K562 (cell line): ENCODE results near the gene SHANK1. TPM values are rescaled to one million over a fixed set of nuclear protein-coding genes. Genes with fewer than 3 reads are reported as not detected.

Experiments used
- ARHGAP35 ChIP-seq: fragments of 450-650 bp; IDR thresholded peaks from 2 replicates; pipeline ENCODE4 v1.6.1; 2018; ENCODE audit not compliant: partially characterized antibody
- ASH1L ChIP-seq: fragments of 450-650 bp; IDR thresholded peaks from 2 replicates; pipeline ENCODE4 v1.6.1; 2018; ENCODE audit warnings: borderline replicate concordance, mild to moderate bottlenecking, low read depth; ENCODE audit not compliant: partially characterized antibody
- CBX8 ChIP-seq: fragments of 200-600 bp; sonication (generic); IDR thresholded peaks from 2 replicates; pipeline ENCODE4 v1.6.1; 2012; ENCODE audit warnings: borderline replicate concordance, mixed run types, low read depth, mild to moderate bottlenecking, moderate library complexity, mixed read lengths, low read length, control low read depth, inconsistent platforms; ENCODE audit not compliant: poor library complexity, severe bottlenecking; ENCODE audit errors: extremely low read depth
- FUS ChIP-seq: fragments of 200-400 bp; formaldehyde crosslinking; optimal IDR thresholded peaks from 2 replicates; pipeline ENCODE3; 2017; ENCODE audit warnings: low read depth, low read length
- GTF2F1 ChIP-seq: IDR thresholded peaks from 2 replicates; pipeline ENCODE4 v1.6.1; 2011; ENCODE audit warnings: low read depth, low read length, improper control_type of control experiment
- MECOM ChIP-seq: fragments of 250-450 bp; sonication (Bioruptor Pico); IDR thresholded peaks from 2 replicates; pipeline ENCODE4 v1.8.0; 2022; ENCODE audit warnings: inconsistent platforms
- RCOR1 ChIP-seq, 2 experiments: IDR thresholded peaks; 2 replicates each; pipeline ENCODE4 v1.6.1; 2012; ENCODE audit warnings: low read depth in 2 of 2, low read length in 2 of 2, borderline replicate concordance in 1 of 2, improper control_type of control experiment in 1 of 2
- SUPT5H ChIP-seq: fragments of 450-650 bp; IDR thresholded peaks from 2 replicates; pipeline ENCODE4 v1.6.1; 2016
- U2AF1 ChIP-seq: fragments of 200-400 bp; formaldehyde crosslinking; optimal IDR thresholded peaks from 2 replicates; pipeline ENCODE3; 2017; ENCODE audit warnings: mild to moderate bottlenecking, low read depth, low read length, moderate library complexity
- polyA plus RNA-seq, 8 experiments: library from polyadenylated mRNA; depleted of rRNA in 4 of 8; stranded (reverse) in 5 of 8; unstranded in 3 of 8; fragments of >200 nt; fragmentation: Nextera tagmentation in 2 of 8; fragmentation: Illumina TruSeq in 1 of 8; extraction: Ambion mirVana in 2 of 8; extraction: Trizol in 1 of 8; gene quantifications; 2 replicates each; pipeline versions ENCODE4 v1.2.1 to v1.2.3, GENCODE V29; 2011 to 2014; ENCODE audit warnings: inconsistent platforms in 1 of 8, missing spikeins in 1 of 8
- total RNA-seq, 7 experiments: library from RNA; depleted of rRNA in 6 of 7; stranded (reverse); fragments of >200 nt in 6 of 7; fragmentation: Illumina TruSeq in 2 of 7; extraction: Trizol in 2 of 7; gene quantifications; 2 replicates each; pipeline versions ENCODE4 v1.2.1 to v1.2.3, GENCODE V29; 2011 to 2021; ENCODE audit warnings: low replicate concordance in 1 of 7
- TF ChIP-seq, protein P1 (sequence below): fragments of 450-650 bp; conservative IDR thresholded peaks from 2 replicates; pipeline ENCODE4 v1.6.1; 2016; ENCODE audit warnings: missing genetic modification characterization, low read depth, mild to moderate bottlenecking, missing compliant biosample characterization, moderate library complexity
- TF ChIP-seq, protein P2 (sequence below), 2 experiments: IDR thresholded peaks in 1 of 2; conservative IDR thresholded peaks in 1 of 2; 2 replicates each; pipeline ENCODE4 v1.6.1; 2016; ENCODE audit warnings: low read depth in 2 of 2, mild to moderate bottlenecking in 1 of 2, missing compliant biosample characterization in 1 of 2, missing genetic modification characterization in 1 of 2, moderate library complexity in 1 of 2
- TF ChIP-seq, protein P3 (sequence below), 2 experiments: fragments of 200-800 bp in 1 of 2; sonication (Bioruptor generic) in 1 of 2; sonication (generic) in 1 of 2; formaldehyde crosslinking in 1 of 2; IDR thresholded peaks in 1 of 2; conservative IDR thresholded peaks in 1 of 2; 2 replicates each; pipeline versions ENCODE4 v1.5.0 to v1.6.1; 2016 to 2020; ENCODE audit warnings: missing compliant biosample characterization in 1 of 2, missing genetic modification characterization in 1 of 2, missing genetic modification reagents in 1 of 2
- TF ChIP-seq, protein P4 (sequence below): sonication (generic); formaldehyde crosslinking; IDR thresholded peaks from 2 replicates; pipeline ENCODE4 v1.8.0; 2023; ENCODE audit warnings: missing genetic modification reagents, mild to moderate bottlenecking, borderline replicate concordance

SHANK1 gene
- total and polyA plus RNA-seq, 9 of the 15 experiments (the other 6 are each of a cell fraction or from before 2014, with no cell fraction given), result 0.33 to 1.3 (median 0.55) TPM; not detected in 2

DNA sequence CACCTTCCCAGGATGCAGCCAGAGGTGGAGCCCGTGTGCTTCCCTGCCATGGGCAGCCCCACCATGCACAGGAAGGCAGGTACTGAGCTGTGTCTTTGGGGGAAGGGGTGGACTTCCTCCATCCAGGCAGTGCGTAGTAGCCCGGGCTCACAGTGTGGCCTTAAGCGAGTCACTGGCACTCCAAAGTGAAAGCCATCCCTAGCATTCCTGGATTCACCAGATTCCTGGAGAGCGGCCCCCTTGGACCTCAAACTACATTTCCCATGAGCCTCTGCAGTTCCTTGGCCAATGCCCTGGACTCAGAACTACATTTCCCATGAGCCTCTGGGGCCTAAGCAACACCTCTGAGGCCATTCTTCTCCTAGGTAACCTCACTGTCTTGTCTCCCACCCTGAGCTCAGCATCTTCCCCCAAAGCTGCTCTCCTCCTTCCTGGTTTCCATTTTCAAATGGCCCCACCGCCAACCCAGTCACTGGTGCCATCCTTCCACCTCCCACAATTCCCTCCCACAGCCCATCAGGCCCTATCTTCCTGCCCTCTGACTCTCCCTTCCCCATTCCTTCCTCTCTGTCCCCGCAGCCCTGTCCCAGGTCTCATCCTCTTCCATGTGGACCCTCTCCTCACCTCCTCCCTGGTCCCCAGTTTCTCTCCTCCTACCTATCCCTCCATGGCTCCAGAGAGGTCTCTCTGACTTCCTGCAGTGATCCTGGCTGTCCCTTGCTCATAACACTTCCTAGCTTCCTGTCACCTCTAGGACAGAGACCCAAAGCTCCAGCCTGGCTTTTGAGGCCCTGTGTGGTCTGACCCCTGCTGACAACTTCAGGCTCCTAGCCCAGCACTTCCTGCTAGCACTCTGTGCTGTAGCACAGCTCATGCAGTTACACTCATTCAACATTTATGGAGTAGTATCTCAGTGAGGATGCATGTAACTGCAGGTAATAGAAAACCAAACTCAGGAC, 69.9 kb downstream of the SHANK1 start, which contains the start of gene C19orf81 (continued):
- peak; percentile 30; the same call in 1 of the 2 replicates for TF ChIP-seq MECOM (CRISPR knock-in tag)
- no peak for TF ChIP-seq GTF2F1
- TF ChIP-seq, protein P1, sequence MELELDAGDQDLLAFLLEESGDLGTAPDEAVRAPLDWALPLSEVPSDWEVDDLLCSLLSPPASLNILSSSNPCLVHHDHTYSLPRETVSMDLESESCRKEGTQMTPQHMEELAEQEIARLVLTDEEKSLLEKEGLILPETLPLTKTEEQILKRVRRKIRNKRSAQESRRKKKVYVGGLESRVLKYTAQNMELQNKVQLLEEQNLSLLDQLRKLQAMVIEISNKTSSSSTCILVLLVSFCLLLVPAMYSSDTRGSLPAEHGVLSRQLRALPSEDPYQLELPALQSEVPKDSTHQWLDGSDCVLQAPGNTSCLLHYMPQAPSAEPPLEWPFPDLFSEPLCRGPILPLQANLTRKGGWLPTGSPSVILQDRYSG (tag), result no peak
- TF ChIP-seq U2AF1, result no peak
- TF ChIP-seq ASH1L, result peak; percentile 62
- TF ChIP-seq, protein P2, sequence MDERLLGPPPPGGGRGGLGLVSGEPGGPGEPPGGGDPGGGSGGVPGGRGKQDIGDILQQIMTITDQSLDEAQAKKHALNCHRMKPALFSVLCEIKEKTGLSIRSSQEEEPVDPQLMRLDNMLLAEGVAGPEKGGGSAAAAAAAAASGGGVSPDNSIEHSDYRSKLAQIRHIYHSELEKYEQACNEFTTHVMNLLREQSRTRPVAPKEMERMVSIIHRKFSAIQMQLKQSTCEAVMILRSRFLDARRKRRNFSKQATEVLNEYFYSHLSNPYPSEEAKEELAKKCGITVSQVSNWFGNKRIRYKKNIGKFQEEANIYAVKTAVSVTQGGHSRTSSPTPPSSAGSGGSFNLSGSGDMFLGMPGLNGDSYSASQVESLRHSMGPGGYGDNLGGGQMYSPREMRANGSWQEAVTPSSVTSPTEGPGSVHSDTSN (CRISPR knock-in tag; IDR thresholded peaks at IDR 0.05; ENCODE audit: low read depth), result no peak
- TF ChIP-seq, protein P2 (tag; conservative IDR thresholded peaks at IDR 0.05; ENCODE audit: low read depth), result no peak
- no peak for TF ChIP-seq RCOR1 (IDR thresholded peaks at IDR 0.05; ENCODE audit: borderline replicate concordance in 1 of 2, low read depth in 2 of 2, low read length in 2 of 2)
- TF ChIP-seq, protein P3, sequence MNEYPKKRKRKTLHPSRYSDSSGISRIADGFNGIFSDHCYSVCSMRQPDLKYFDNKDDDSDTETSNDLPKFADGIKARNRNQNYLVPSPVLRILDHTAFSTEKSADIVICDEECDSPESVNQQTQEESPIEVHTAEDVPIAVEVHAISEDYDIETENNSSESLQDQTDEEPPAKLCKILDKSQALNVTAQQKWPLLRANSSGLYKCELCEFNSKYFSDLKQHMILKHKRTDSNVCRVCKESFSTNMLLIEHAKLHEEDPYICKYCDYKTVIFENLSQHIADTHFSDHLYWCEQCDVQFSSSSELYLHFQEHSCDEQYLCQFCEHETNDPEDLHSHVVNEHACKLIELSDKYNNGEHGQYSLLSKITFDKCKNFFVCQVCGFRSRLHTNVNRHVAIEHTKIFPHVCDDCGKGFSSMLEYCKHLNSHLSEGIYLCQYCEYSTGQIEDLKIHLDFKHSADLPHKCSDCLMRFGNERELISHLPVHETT (CRISPR knock-in tag; conservative IDR thresholded peaks at IDR 0.05 in 1 of 2, IDR thresholded peaks at IDR 0.05 in 1 of 2), result no peak
- TF ChIP-seq, protein P4, sequence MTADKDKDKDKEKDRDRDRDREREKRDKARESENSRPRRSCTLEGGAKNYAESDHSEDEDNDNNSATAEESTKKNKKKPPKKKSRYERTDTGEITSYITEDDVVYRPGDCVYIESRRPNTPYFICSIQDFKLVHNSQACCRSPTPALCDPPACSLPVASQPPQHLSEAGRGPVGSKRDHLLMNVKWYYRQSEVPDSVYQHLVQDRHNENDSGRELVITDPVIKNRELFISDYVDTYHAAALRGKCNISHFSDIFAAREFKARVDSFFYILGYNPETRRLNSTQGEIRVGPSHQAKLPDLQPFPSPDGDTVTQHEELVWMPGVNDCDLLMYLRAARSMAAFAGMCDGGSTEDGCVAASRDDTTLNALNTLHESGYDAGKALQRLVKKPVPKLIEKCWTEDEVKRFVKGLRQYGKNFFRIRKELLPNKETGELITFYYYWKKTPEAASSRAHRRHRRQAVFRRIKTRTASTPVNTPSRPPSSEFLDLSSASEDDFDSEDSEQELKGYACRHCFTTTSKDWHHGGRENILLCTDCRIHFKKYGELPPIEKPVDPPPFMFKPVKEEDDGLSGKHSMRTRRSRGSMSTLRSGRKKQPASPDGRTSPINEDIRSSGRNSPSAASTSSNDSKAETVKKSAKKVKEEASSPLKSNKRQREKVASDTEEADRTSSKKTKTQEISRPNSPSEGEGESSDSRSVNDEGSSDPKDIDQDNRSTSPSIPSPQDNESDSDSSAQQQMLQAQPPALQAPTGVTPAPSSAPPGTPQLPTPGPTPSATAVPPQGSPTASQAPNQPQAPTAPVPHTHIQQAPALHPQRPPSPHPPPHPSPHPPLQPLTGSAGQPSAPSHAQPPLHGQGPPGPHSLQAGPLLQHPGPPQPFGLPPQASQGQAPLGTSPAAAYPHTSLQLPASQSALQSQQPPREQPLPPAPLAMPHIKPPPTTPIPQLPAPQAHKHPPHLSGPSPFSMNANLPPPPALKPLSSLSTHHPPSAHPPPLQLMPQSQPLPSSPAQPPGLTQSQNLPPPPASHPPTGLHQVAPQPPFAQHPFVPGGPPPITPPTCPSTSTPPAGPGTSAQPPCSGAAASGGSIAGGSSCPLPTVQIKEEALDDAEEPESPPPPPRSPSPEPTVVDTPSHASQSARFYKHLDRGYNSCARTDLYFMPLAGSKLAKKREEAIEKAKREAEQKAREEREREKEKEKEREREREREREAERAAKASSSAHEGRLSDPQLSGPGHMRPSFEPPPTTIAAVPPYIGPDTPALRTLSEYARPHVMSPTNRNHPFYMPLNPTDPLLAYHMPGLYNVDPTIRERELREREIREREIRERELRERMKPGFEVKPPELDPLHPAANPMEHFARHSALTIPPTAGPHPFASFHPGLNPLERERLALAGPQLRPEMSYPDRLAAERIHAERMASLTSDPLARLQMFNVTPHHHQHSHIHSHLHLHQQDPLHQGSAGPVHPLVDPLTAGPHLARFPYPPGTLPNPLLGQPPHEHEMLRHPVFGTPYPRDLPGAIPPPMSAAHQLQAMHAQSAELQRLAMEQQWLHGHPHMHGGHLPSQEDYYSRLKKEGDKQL (CRISPR knock-in tag), result no peak
- TF ChIP-seq CBX8, result no peak
- peak; percentile 53 for TF ChIP-seq SUPT5H
- TF ChIP-seq FUS, result no peak
- TF ChIP-seq ARHGAP35, result peak; percentile 63
